Measurements from ENCODE around the gene NME4.

Gene NME4

GRCh38 chr16:397736-398332 lies 835 bp downstream of the NME4 start (continued):
- TF ChIP-seq ZNF76 (tag by site-specific recombination; IDR thresholded peaks at IDR 0.05; ENCODE audit: borderline replicate concordance, low read depth): 0 out of 2 replicates have a peak, but pooled peaks have one; percentile 21
- TF ChIP-seq ZNF10 (tag by site-specific recombination; IDR thresholded peaks at IDR 0.05): 0 out of 2 replicates have a peak, but pooled peaks have one; percentile 21
- TF ChIP-seq ZBTB8A (tag by site-specific recombination; IDR thresholded peaks at IDR 0.05): peak; percentile 60
- no peak for TF ChIP-seq ZIC2 (tag by site-specific recombination; IDR thresholded peaks at IDR 0.05)
- TF ChIP-seq GLIS2 (tag by site-specific recombination; IDR thresholded peaks at IDR 0.05): peak; percentile 59
- TF ChIP-seq HOXD13 (CRISPR knock-in tag; IDR thresholded peaks at IDR 0.05; ENCODE audit: borderline replicate concordance): no peak
- TF ChIP-seq GLIS1 (tag by site-specific recombination; IDR thresholded peaks at IDR 0.05): peak; percentile 41; the same call in 1 of the 2 replicates
- 0 out of 2 replicates have a peak, but pooled peaks have one; percentile 43 for TF ChIP-seq ZBTB7A (tag by site-specific recombination; IDR thresholded peaks at IDR 0.05; ENCODE audit: low read depth)
- TF ChIP-seq, protein P1, sequence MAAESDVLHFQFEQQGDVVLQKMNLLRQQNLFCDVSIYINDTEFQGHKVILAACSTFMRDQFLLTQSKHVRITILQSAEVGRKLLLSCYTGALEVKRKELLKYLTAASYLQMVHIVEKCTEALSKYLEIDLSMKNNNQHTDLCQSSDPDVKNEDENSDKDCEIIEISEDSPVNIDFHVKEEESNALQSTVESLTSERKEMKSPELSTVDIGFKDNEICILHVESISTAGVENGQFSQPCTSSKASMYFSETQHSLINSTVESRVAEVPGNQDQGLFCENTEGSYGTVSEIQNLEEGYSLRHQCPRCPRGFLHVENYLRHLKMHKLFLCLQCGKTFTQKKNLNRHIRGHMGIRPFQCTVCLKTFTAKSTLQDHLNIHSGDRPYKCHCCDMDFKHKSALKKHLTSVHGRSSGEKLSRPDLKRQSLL (tag by site-specific recombination; IDR thresholded peaks at IDR 0.05): no peak
- TF ChIP-seq INSM2 (tag by site-specific recombination; IDR thresholded peaks at IDR 0.05): 0 out of 2 replicates have a peak, but pooled peaks have one; percentile 17
- peak; percentile 45 for TF ChIP-seq ZNF398 (tag by site-specific recombination; IDR thresholded peaks at IDR 0.05)
- peak; percentile 52; the same call in 1 of the 2 replicates for TF ChIP-seq ZBTB10 (tag by site-specific recombination; IDR thresholded peaks at IDR 0.05)
- TF ChIP-seq ZSCAN18 (tag by site-specific recombination; IDR thresholded peaks at IDR 0.05): no peak
- no peak for TF ChIP-seq ZFP37 (tag by site-specific recombination; IDR thresholded peaks at IDR 0.05)
- TF ChIP-seq ZNF239 (tag by site-specific recombination; IDR thresholded peaks at IDR 0.05): no peak
- TF ChIP-seq ZNF132 (tag by site-specific recombination; IDR thresholded peaks at IDR 0.05; ENCODE audit: borderline replicate concordance): no peak
- TF ChIP-seq, protein P2, sequence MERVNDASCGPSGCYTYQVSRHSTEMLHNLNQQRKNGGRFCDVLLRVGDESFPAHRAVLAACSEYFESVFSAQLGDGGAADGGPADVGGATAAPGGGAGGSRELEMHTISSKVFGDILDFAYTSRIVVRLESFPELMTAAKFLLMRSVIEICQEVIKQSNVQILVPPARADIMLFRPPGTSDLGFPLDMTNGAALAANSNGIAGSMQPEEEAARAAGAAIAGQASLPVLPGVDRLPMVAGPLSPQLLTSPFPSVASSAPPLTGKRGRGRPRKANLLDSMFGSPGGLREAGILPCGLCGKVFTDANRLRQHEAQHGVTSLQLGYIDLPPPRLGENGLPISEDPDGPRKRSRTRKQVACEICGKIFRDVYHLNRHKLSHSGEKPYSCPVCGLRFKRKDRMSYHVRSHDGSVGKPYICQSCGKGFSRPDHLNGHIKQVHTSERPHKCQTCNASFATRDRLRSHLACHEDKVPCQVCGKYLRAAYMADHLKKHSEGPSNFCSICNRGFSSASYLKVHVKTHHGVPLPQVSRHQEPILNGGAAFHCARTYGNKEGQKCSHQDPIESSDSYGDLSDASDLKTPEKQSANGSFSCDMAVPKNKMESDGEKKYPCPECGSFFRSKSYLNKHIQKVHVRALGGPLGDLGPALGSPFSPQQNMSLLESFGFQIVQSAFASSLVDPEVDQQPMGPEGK (tag by site-specific recombination; IDR thresholded peaks at IDR 0.05): peak; percentile 93
- no peak for TF ChIP-seq ZNF37A (tag by site-specific recombination; IDR thresholded peaks at IDR 0.05)
- no peak for TF ChIP-seq ZNF561 (tag by site-specific recombination; IDR thresholded peaks at IDR 0.05; ENCODE audit: borderline replicate concordance)
- peak; percentile 59; the same call in 1 of the 2 replicates for TF ChIP-seq IKZF3 (tag by site-specific recombination; IDR thresholded peaks at IDR 0.05)
- no peak for TF ChIP-seq ZNF140 (tag by site-specific recombination; IDR thresholded peaks at IDR 0.05)
- 0 out of 2 replicates have a peak, but pooled peaks have one; percentile 14 for TF ChIP-seq ZNF391 (tag by site-specific recombination; IDR thresholded peaks at IDR 0.05; ENCODE audit: borderline replicate concordance, low read depth)
- TF ChIP-seq MYNN (tag by site-specific recombination; IDR thresholded peaks at IDR 0.05; ENCODE audit: borderline replicate concordance): no peak
- peak; percentile 72 for TF ChIP-seq CTCF (tag by site-specific recombination; IDR thresholded peaks at IDR 0.05)
- no peak for TF ChIP-seq ZNF707 (tag by site-specific recombination; IDR thresholded peaks at IDR 0.05)
- no peak for TF ChIP-seq ZNF488 (tag by site-specific recombination; IDR thresholded peaks at IDR 0.05)
